A549 (cell line): ENCODE results near the gene FRMD6. TPM values are rescaled to one million over a fixed set of nuclear protein-coding genes. Genes with fewer than 3 reads are reported as not detected.

Experiments used
- ATAC-seq, 2 experiments: fragments of 200-7000 bp in 1 of 2; fragments of >200 bp in 1 of 2; cut with Nextera tagmentation in 1 of 2; cut with Tn5 transposase in 1 of 2; 3 replicates each; pipeline versions ENCODE4 v1.8.0 to v1.9.1; 2018 to 2020; ENCODE audit warnings: mild to moderate bottlenecking in 1 of 2, moderate library complexity in 1 of 2
- CTCF ChIA-PET: fragments of 300-600 bp; sonication (Branson Sonifier 250); formaldehyde crosslinking; extraction: SDS; loops from one replicate; lab custom pipeline; 2021; ENCODE audit warnings: antibody characterized with exemption, inconsistent platforms; lab: Yijun Ruan, JAX
- POLR2A ChIA-PET: fragments of 350-600 bp; formaldehyde crosslinking; extraction: SDS; loops from one replicate; lab custom pipeline; 2021; ENCODE audit warnings: antibody characterized with exemption, inconsistent platforms; lab: Yijun Ruan, JAX
- DNase-seq, 2 experiments: peaks; one replicate each; pipeline versions ENCODE4 v3.0.0 to v3.0.0-alpha.2; 2011 to 2016; ENCODE audit warnings: low read depth in 1 of 2, low spot score in 1 of 2
- FAIRE-seq: peaks from 2 replicates; lab custom pipeline; 2011; peaks lifted over from hg19 to GRCh38; lab: Jason Lieb, UNC
- H3K27ac ChIP-seq, 2 experiments: fragments of >200 bp; sonication (Bioruptor Twin); formaldehyde crosslinking; 3 replicates each; pipeline ENCODE4 v1.5.1; 2016 to 2017
- H3K4me1 ChIP-seq: fragments of >200 bp; sonication (Bioruptor Twin); formaldehyde crosslinking; 3 replicates; pipeline ENCODE4 v1.6.1; 2016
- H3K4me2 ChIP-seq: fragments of >200 bp; sonication (Bioruptor Twin); formaldehyde crosslinking; 3 replicates; pipeline ENCODE4 v1.6.1; 2016
- H3K4me3 ChIP-seq: fragments of >200 bp; sonication (Bioruptor Twin); formaldehyde crosslinking; 3 replicates; pipeline ENCODE4 v1.5.1; 2016
- H3K9me3 ChIP-seq: fragments of >200 bp; sonication (Bioruptor Twin); formaldehyde crosslinking; 3 replicates; pipeline ENCODE4 v1.6.1; 2016
- BHLHE40 ChIP-seq: IDR thresholded peaks from 2 replicates; pipeline ENCODE4 v1.6.1; 2012; ENCODE audit warnings: low read depth, low read length, inconsistent platforms
- EHF ChIP-seq: fragments of 250-450 bp; sonication (Bioruptor Pico); IDR thresholded peaks from 2 replicates; pipeline ENCODE4 v1.5.0; 2020; ENCODE audit warnings: mild to moderate bottlenecking
- ELK1 ChIP-seq: fragments of 150-350 bp; IDR thresholded peaks from 2 replicates; pipeline ENCODE4 v1.6.1; 2014; ENCODE audit warnings: low read depth, mild to moderate bottlenecking, low read length
- ESRRA ChIP-seq: fragments of 150-350 bp; IDR thresholded peaks from 2 replicates; pipeline ENCODE4 v1.6.1; 2014; ENCODE audit warnings: mild to moderate bottlenecking, low read length, borderline replicate concordance
- FOSB ChIP-seq: fragments of 250-450 bp; sonication (Bioruptor Pico); IDR thresholded peaks from 2 replicates; pipeline ENCODE4 v1.5.0; 2020; ENCODE audit warnings: mild to moderate bottlenecking, moderate library complexity
- HEYL ChIP-seq: fragments of 250-450 bp; sonication (Bioruptor Pico); IDR thresholded peaks from 2 replicates; pipeline ENCODE4 v1.8.0; 2021; ENCODE audit warnings: mild to moderate bottlenecking, moderate library complexity
- HMGXB4 ChIP-seq: fragments of 250-450 bp; sonication (Bioruptor Pico); IDR thresholded peaks from 2 replicates; pipeline ENCODE4 v1.5.0; 2021; ENCODE audit warnings: mild to moderate bottlenecking, moderate library complexity, borderline replicate concordance
- HOXB5 ChIP-seq: fragments of 250-450 bp; sonication (Bioruptor Pico); IDR thresholded peaks from 2 replicates; pipeline ENCODE4 v1.5.0; 2020; ENCODE audit warnings: mild to moderate bottlenecking, moderate library complexity
- KDM1A ChIP-seq: fragments of 200-600 bp; sonication (generic); IDR thresholded peaks from 2 replicates; pipeline ENCODE4 v1.6.1; 2016; ENCODE audit warnings: low read depth, mild to moderate bottlenecking
- KDM5A ChIP-seq: fragments of 200-600 bp; sonication (generic); IDR thresholded peaks from 2 replicates; pipeline ENCODE4 v1.6.1; 2016; ENCODE audit warnings: antibody characterized with exemption, mild to moderate bottlenecking
- MYC ChIP-seq: IDR thresholded peaks from 2 replicates; pipeline ENCODE4 v1.6.1; 2012; ENCODE audit warnings: mild to moderate bottlenecking, inconsistent platforms, low read length, improper control_type of control experiment, borderline replicate concordance
- NPAS2 ChIP-seq: fragments of 250-450 bp; sonication (Bioruptor Pico); IDR thresholded peaks from 2 replicates; pipeline ENCODE4 v1.8.0; 2022; ENCODE audit warnings: mild to moderate bottlenecking, moderate library complexity, borderline replicate concordance
- PBX3 ChIP-seq: IDR thresholded peaks from 2 replicates; pipeline ENCODE4 v1.6.1; 2012
- POLR2A ChIP-seq: IDR thresholded peaks from 2 replicates; pipeline ENCODE4 v1.6.1; 2012; ENCODE audit warnings: mild to moderate bottlenecking, low read length
- POLR2AphosphoS2 ChIP-seq: conservative IDR thresholded peaks from 2 replicates; pipeline ENCODE4 v1.6.1; 2012; ENCODE audit warnings: low read length, improper control_type of control experiment, inconsistent platforms
- REST ChIP-seq: fragments of 200-600 bp; sonication (generic); IDR thresholded peaks from 2 replicates; pipeline ENCODE4 v1.6.1; 2016; ENCODE audit warnings: antibody characterized with exemption, mild to moderate bottlenecking, moderate library complexity
- SREBF2 ChIP-seq: fragments of 450-650 bp; IDR thresholded peaks from 2 replicates; pipeline ENCODE4 v1.6.1; 2014; ENCODE audit warnings: mild to moderate bottlenecking, moderate library complexity
- TFCP2L1 ChIP-seq: fragments of 250-450 bp; sonication (Bioruptor Pico); IDR thresholded peaks from 2 replicates; pipeline ENCODE4 v1.5.0; 2021; ENCODE audit warnings: mild to moderate bottlenecking
- ZC3H11A ChIP-seq: fragments of 450-650 bp; IDR thresholded peaks from 2 replicates; pipeline ENCODE4 v1.6.1; 2014; ENCODE audit warnings: antibody characterized with exemption, mild to moderate bottlenecking
- WGBS: methylation state at CpG from one replicate; pipeline ENCODE4 v1.1.6; 2017; ENCODE audit errors: missing lambda C conversion rate; 5-methylcytosine and 5-hydroxymethylcytosine counted together
- polyA plus RNA-seq, 4 experiments: library from polyadenylated mRNA; depleted of rRNA in 3 of 4; stranded (reverse); fragments of >200 nt; fragmentation: RNase III in 1 of 4; extraction: RNeasy Plus Mini Kit Qiagen cat#74134 plus additional on column Dnase treatment in 1 of 4; gene quantifications; 2 replicates in 3 of 4; 3 replicates in 1 of 4; pipeline ENCODE4 v1.2.3, GENCODE V29; 2011 to 2017

Gene FRMD6
- polyA plus RNA-seq, 2 of the 4 experiments (the other 2 are of a cell fraction), result 18.8 to 23.1 TPM

GRCh38 chr14:51610771-51611170, 40.9 kb upstream of the FRMD6 start:
- ATAC-seq (no peak), DNase-seq (no peak)
- CTCF ChIA-PET, result interaction anchor here (0.6 to 1.3 kb wide), 3 partner anchors 11 to 385 kb away, joined by 3 read pairs; no protein-coding TSS in a partner anchor
- H3K27ac ChIP-seq, result no peak overlapping the region
- H3K4me3 ChIP-seq, result no peak overlapping the region
- TF ChIP-seq POLR2AphosphoS2 (no peak), HEYL (CRISPR knock-in tag) (no peak), ZC3H11A (no peak), KDM5A (no peak), FOSB (CRISPR knock-in tag) (no peak), HOXB5 (CRISPR knock-in tag) (no peak), REST (no peak), PBX3 (no peak)
- TF ChIP-seq, all 56 proteins: peak for 0
- no peak for FAIRE-seq
- Histone ChIP-seq H3K4me1 (peaks cover 9% of the 10 kb centered on the region; the same call in 1 of the 3 replicates), H3K4me2 (no peak overlapping the region), H3K9me3 (no peaks in the 10 kb centered on the region)
- POLR2A ChIA-PET, result no interaction called here
- 86% methylated on average over 1 of the region's 1 CpG for WGBS

- FAIRE-seq (peak; percentile 28), DNase-seq (no peak), ATAC-seq (no peak)
- ChIA-PET CTCF (no interaction called here), POLR2A (no interaction called here)
- Histone ChIP-seq H3K4me3 (no peak overlapping the region), H3K27ac (no peak overlapping the region), H3K9me3 (no peaks in the 10 kb centered on the region), H3K4me1 (peaks cover 21% of the 10 kb centered on the region), H3K4me2 (no peak overlapping the region)
- 88% methylated on average over 1 of the region's 1 CpG for WGBS
- no peak for TF ChIP-seq KDM1A
- no peak for TF ChIP-seq BHLHE40
- TF ChIP-seq ESRRA, result no peak
- no peak for TF ChIP-seq ELK1
- TF ChIP-seq FOSB (CRISPR knock-in tag), result no peak
- TF ChIP-seq HEYL (CRISPR knock-in tag), result no peak
- no peak for TF ChIP-seq MYC
- no peak for TF ChIP-seq TFCP2L1 (CRISPR knock-in tag)
- TF ChIP-seq EHF (CRISPR knock-in tag), result no peak
- TF ChIP-seq SREBF2, result no peak
- no peak for TF ChIP-seq HMGXB4 (CRISPR knock-in tag)
- no peak for TF ChIP-seq POLR2A
- TF ChIP-seq NPAS2 (CRISPR knock-in tag), result no peak
These were observed 39.3 kb upstream of the FRMD6 start for GRCh38 chr14:51612449-51612848.
